Central memory CD4-positive, alpha-beta T cell (primary cell): ENCODE results near the gene DDT.
"Not testable (repeated sequence)": the region's sequence is repeated elsewhere in the genome, so short reads cannot be mapped to it uniquely, and the experiment has no call there.

Experiments used
- DNase-seq: peaks from one replicate; pipeline ENCODE4 v3.0.0; 2022
- total RNA-seq, 3 experiments: gene quantifications; one replicate each; lab custom pipeline; 2026; lab: John Stamatoyannopoulos, UW

DDT gene
- 7.0 to 7.5 (median 7.2) reads per million in 3 experiments for total RNA-seq

GRCh38 chr22:23974345-23974744 lies at the start of gene DDT:
TSS of gene DDT (minus strand) at chr22:23974441. CDS start at chr22:23974414, 27 bp downstream.
- DNase-seq = not testable (repeated sequence)

GRCh38 chr22:24023204-24023789 lies 49.1 kb upstream of the DDT start:
- no peak for DNase-seq

- no peak for DNase-seq
Measured at GRCh38 chr22:24021304-24021703, 47.1 kb upstream of the DDT start.

- DNase-seq = no peak
Measured at GRCh38 chr22:24016156-24016555, 41.9 kb upstream of the DDT start.

GRCh38 chr22:24011735-24012068 lies 37.5 kb upstream of the DDT start:
- no peak for DNase-seq

- DNase-seq = no peak
Measured at GRCh38 chr22:24010018-24010391, 35.8 kb upstream of the DDT start.

- no peak for DNase-seq
Measured at GRCh38 chr22:24009227-24010017, 35.2 kb upstream of the DDT start.

GRCh38 chr22:24008381-24009226 lies 34.4 kb upstream of the DDT start:
- no peak for DNase-seq

- DNase-seq = no peak
Measured at GRCh38 chr22:24008022-24008283, 33.7 kb upstream of the DDT start.

GRCh38 chr22:24007253-24008021 lies 33.2 kb upstream of the DDT start:
- DNase-seq = no peak

GRCh38 chr22:24006914-24007214 lies 32.6 kb upstream of the DDT start:
- DNase-seq = no peak

- no peak for DNase-seq
Measured at GRCh38 chr22:24006207-24006913, 32.1 kb upstream of the DDT start.

- DNase-seq = no peak
Measured at GRCh38 chr22:24005201-24005600, 31.0 kb upstream of the DDT start, which contains the start of gene GSTT4. TSS of gene GSTT4 (minus strand) at chr22:24005453. CDS start at chr22:24005356, 97 bp downstream.

GRCh38 chr22:24003887-24004286 lies 29.6 kb upstream of the DDT start:
- no peak for DNase-seq

- DNase-seq = no peak
Measured at GRCh38 chr22:24002851-24003250, 28.6 kb upstream of the DDT start.

GRCh38 chr22:24002272-24002671 lies 28.0 kb upstream of the DDT start:
- DNase-seq = no peak

- DNase-seq = no peak
Measured at GRCh38 chr22:24001314-24001713, 27.1 kb upstream of the DDT start.

- not testable (repeated sequence) for DNase-seq
Measured at GRCh38 chr22:23999779-24000178, 25.5 kb upstream of the DDT start.

GRCh38 chr22:23997092-23997491 lies 22.9 kb upstream of the DDT start:
- no peak for DNase-seq

- DNase-seq = not testable (repeated sequence)
Measured at GRCh38 chr22:23993581-23994177, 19.4 kb upstream of the DDT start.

GRCh38 chr22:23993080-23993479 lies 18.8 kb upstream of the DDT start:
- not testable (repeated sequence) for DNase-seq
